GM18519 (cell line): ENCODE results near the gene CFAP61.

ENCODE experiments used
- ATAC-seq: cut with Tn5 transposase; IDR thresholded peaks from one replicate; pipeline ENCODE4 v1.9.1; 2021; ENCODE audit warnings: mild to moderate bottlenecking, moderate library complexity; ENCODE audit not compliant: unreplicated experiment, low FRiP score

The CFAP61 gene

DNA sequence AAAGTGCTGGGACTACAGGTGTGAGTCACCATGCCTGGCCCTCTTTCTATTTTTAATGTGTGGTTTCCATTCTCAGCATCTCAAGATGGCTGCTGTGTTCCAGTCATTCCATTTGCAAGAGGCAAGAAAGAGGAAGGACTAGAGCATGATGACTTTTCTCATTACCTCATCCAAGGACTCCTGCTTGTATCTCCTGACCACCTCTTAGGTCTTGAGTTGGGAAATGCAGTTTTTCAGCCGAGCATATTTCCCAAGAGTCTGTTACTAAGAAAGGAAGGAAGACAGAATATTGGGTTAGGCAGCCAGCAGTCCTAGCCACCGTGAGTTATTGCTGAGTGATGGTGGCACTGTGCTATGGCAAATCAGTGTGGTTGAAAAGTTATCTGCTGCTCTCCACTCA, 207.2 kb downstream of the CFAP61 start:
- ATAC-seq: no peak

DNA sequence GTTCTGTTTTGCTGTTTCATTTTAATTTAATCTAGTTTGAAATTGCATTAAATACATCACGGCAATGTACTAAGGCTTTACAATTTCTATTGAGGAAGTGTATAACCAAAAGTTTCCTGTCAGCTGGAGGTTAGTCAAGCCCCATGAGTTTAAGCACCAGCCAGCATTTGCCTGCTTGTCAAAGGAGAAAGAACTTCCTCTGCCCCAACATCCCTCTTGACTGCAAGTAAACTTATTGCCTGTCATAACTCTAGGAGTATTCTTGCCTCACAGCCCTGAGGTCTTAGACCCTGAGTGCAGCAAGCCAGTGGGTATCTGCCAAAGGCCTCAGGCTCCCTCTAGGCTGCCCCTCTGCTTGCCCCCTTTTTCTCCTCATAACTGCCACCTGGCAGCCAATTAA, 208.8 kb downstream of the CFAP61 start:
- no peak for ATAC-seq

DNA sequence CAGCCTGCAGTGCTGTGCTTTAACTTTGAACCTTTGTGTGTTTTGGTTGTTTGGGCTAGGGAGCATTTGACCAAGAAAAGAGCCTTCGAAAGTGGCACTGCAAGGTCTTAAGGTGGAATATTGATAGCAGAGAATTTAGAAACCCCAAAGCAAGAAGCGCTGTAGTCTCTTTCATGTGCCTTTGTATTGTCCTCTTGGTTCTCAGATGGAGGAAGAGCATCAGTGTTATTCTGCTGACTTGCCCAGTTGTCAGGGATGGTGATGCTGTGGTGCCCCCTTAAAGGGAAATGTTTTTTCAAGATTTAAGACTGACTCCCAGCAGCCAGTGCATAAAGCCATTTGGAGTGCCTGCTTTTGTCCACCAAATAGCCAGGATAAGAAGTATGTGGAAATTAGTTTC, 212.9 kb downstream of the CFAP61 start:
- ATAC-seq: no peak

DNA sequence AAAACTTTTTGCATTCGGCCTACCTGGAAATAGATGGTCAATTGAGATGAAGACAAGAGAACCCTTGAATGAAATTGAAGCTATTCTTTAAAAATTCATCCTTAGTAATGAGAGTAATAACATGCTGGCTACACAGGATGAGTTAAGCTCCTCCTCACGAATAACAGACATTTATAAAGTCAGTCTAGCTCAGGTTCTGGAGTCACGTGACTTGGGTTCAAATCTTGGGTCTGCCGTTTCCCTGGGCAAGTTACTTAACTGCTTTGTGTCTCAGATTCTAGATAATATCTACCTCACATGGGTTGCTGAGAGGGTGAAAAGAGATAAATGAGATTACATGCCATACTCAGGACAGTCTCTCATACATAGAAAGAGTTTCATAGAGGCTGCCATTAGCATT, 214.2 kb downstream of the CFAP61 start:
- ATAC-seq: no peak

DNA sequence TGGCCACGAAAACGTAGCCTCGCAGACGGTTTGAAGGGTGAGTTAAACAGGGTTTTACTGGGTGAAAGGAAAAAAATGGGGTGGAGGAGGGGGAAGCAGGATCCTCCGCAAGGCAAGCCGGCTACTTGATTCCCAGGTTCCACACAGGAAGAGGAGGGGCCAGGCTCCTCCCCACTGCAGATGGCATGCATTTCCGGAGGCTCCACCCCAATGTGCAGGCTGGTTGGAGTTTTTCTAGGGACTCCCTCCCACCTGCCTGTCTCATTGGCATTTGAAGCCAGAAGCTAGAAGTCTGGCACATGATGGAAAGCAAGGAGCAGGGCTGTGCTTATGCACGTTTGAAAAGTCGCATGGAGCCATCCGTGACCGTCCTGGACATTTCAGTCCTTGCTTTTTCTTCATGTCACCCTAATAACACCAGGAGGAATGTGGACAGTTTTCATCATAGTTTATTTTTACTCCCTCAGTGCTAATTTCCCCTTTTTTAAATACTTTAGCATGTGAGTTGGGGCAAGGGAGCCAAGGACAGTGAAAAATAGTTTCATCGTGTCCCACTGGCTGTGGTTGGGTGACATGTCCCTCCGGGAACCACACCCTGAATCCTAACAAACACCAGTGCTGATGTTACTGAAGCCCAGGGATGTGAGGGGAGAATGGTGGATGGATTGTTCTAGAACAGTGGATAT, 215.5 kb downstream of the CFAP61 start:
- no peak for ATAC-seq

DNA sequence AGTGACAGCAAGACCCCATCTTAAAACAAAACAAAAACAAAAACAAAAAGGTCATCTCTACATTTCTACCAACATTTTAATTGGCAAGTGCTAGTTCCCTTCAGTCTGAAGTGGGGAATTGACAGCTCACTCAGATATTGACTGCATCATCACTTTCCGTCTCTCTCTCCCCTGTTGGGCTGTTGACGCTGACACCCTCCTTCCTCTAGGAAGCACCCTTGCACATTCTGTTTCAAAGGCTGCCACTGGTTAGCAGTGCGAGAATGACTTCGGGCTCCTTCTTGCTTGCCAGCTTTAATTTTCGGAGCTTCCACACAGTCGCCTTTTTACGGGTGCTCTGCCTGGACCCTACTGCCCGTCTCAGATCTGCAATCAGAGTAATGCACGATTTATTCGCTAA, 218.9 kb downstream of the CFAP61 start:
- no peak for ATAC-seq

DNA sequence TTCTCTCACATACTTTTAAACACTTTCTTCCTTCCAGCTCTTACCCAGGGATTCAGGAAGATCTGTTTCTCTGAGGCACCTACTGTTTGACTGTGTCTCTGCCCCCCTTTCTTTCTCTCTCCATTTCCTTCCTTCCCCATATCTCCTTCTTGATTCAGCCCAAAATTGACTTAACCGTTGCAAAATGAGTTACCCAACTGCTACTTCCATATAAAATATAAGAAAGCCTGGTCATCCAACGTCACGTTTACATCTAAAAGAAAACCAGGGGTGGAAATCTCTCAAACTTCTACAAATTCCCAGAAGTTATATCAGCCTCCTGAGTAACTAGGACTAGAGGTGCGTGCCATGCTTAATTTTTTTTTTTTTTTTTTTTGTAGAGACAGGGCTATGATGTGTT, 220.4 kb downstream of the CFAP61 start:
- ATAC-seq: no peak

DNA sequence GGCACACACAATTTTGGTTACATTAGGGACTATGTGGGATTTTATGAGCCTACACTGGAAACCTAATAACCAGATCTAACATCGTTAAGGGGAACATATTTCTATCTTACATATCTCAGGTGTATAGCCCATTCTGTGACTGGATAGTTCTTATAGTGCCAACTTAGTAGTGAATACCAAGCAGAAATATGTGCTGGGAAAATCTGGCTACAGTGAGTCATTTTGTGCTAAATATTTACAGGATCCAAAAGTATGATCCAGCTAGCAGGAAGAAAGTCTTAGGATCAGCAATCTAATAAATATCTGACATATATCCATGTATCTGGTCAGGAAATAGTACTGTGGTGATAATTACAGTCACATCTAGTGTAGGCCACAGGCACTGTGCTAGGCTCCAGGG, 221.0 kb downstream of the CFAP61 start:
- ATAC-seq: no peak

DNA sequence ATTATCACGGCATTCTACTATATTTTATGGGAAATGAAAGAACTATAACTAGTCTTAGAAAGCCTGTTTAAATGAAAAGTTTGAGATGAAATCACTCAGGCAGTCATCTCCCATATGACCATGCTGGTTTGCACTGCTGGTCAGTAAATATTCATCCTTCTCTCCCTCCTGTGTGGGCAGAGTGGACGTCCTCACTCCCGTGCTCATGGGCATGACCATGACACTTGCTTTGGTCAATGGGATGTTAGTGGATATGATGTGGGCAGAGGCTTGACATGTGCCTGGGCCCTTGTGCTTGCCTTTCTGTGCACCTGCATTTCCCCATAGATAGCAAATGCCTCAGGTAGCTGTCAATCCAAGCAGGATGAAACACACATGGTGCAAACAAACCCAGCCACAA, 222.5 kb downstream of the CFAP61 start:
- no peak for ATAC-seq

DNA sequence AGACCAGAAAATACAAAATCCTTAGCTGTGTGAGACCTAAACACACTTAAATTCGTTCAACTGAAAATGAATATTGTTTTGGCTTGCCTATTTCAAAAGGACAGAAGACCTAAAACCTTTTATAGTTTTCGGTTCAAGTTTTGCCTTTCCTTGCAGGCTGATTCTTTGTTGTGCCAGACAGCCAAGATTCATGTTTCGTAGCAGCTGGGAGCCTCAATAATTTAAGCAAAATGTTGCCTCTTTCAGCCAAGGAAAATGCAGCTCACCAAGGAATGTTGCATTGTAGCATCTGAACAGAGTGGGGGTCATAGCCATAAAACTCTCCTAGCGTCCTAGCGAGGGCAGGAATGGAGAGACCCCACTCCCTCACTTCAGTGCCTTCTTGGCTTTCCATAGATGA, 223.3 kb downstream of the CFAP61 start:
- ATAC-seq: no peak

DNA sequence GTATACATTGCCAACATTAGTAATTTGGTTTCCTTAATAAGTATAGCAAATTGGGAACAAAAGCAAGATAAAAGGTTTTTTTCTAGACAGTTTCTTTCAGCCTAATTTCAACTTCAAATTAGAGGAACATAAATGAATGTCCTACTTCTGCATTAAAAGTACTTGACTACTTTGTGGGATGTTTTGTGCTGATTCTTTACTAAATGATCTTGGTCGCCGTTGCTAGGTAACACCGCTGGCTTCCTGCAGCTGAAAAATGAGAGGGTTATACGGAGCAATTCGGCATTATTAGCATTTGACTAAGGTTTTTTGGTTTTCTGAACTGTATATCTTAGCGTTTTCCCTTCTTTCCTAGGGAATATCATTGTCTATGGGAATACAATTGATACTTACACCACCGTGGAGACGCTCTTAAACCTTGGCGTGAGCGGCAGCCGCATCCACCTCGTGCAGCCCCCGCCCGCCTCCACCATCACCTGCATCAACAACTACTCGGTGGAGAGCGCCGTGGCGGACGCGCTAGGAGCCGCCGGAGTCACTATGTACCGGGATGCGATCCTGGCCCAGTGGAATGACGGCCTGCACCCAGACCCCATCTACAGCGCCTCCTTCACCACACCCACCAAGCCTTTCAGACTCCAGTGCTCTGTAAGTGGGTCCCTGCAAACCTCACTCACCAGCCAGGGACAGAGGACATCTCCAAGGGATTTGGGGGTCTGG, 224.6 kb downstream of the CFAP61 start:
- ATAC-seq: no peak

DNA sequence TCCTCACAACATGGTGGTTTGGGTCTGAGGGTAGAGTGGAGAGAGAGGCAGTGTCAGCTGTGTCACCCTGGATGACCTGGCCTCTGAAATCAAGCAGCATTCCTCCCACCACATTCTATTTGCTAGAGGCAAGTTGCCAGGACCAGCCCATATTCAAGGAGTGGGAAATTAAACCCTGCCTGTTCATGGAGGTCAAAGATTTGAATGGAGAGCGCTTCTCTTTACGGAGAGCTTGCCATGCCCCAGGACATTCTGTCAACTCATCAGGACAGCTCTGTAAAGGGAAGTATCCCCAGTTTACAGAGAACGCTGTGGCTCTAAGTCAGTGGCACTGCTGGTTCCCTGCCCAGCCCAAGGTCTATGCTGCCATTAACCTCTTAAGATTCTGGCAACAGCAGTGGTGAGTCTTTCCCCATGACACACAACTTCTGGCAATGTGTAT, 225.6 kb downstream of the CFAP61 start:
- no peak for ATAC-seq

DNA sequence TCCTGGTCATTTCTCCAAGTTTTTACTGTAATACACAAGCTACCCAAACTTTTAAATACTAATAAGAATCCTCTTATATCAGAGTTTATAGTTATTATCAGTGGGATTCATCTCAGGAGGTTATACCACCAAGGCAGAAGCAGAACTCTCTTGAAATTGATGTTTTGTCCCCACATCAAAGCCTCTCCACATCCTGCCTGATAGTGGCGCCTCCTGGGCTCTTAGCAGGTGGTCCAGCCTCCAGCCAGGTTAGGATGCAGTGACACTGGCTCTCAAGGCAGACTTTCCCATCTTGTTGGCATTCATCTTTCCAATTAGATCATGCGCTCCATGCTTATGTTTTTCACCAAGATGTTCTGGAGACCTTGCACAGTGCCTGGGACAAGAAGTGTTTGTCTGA, 233.7 kb downstream of the CFAP61 start:
- ATAC-seq: no peak

DNA sequence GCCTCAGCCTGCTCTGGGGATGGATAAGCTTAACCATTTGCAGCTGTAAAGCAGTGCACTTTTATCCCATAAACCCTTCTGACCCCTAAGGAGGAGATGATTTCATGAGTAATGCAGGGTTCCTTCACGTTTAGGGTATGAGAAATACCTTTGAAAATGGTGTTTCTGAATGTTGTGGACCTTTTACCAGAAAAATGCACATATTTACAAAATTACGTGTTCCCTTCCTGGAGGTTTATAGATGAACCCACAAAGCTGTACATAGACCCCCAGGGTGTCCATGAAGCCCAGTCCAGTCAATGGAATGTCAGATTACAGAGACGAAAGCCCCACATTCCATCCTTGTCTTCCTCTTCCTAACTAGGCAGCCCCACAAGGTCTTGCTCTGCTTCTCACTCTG, 237.0 kb downstream of the CFAP61 start:
- ATAC-seq: no peak

DNA sequence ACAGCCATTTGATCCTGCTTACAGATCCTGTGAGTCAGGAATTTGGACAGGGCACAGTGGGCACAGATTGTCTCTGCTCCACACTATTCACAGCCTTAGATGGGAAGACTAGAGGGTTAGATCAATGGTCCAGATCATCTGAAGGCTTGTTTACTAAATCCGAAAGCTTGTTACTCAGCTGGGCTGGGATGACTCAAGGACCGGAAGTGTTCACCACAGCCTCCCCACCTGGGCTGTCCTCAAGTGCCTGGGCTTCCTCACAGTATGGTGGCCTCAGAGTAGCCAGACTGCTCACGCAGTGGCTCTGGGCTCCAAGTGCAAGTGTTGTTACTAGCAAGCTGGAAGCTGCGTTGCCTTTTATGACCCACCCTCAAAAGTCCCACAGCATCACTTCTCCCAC, 240.1 kb downstream of the CFAP61 start:
- ATAC-seq: no peak

DNA sequence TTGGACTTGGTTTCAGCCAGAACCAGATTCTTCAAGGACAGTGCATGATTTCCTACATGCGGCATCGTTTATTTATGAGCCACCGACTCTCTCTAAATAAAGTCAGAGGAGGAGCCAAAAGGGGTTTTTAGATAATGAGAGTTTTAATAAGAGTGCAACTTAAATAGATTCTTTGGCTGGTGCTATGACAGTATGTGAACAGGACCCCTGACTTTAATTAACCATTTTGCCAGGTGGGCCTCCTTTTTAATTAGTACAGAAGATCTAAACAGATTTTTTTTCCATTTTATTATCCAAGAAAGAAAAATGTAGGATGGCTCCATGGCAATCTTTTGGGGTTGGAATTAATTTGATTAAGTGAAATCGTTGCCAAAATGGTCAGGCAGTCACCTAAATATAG, 240.8 kb downstream of the CFAP61 start:
- no peak for ATAC-seq

DNA sequence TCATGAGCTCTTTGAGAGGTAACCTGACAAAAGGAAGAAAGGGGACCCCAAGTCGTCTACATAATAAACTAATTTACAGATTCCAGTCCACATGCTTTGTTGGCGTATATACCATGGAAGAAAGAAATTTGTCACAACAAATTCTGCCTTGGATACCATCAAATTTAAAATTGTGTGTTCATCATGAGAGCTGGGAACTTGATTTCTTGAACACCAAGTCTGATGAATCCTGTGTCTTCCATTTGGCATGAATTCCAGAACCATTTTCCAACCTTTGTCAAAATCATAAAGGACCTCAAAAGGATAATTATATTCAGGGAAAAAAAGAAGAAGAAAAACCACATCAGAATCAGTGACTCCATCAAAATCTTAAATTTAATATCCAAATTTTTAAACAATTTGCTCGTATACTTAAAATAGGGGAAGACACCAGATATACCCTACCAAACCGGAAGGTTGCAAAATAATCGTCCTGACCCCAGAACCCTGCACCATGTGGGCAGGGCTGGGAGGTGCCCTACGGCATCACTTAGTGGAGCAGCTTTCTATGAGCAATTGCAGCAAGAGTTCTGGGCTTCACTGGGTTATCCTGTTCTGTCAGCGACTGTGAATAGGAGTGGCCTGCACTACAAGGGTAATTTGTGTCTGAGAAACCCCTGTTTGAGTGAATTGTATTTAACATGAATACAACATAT, 241.5 kb downstream of the CFAP61 start:
- ATAC-seq: no peak

DNA sequence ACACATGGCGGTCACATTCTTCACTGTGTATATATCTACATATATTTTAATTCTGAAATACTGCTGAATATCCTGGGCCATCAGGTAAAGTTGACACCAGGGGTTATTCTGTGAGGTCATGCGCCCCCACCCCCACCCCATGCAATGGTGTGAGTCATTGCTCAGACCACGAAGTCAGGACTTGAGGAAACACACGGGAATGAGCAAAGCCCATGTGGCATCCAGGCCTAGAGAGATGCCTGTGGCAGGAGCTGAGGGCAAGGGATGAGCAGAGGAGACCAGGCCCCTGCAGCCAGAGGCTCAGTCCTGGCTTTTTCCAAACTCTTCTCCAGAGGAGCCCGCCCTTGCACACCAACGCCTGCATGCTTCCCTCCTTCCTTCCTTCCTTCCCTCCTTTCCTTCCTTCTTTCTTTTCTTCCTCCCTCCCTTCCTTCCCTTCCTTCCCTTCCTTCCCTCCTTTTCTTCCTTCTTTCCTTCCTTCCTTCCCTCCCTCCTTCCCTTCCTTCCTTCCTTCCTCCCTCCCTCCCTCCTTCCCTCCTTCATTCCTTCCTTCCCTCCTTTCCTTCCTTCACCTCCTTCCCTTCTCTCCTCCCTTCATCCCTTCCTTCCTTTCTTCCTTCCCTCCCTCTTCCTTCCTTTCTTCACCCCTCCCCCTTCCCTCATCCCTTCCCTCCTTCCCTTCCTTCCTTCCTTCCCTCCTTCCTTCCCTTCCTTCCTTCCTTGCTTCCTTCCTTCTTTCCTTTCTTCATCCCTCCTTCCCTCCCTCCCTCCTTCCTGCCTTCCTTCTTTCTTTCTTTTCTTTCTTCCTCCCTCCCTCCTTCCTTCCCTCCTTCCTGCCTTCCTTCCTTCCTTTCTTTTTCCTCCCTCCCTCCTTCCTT, 243.5 kb downstream of the CFAP61 start:
- ATAC-seq: no peak

DNA sequence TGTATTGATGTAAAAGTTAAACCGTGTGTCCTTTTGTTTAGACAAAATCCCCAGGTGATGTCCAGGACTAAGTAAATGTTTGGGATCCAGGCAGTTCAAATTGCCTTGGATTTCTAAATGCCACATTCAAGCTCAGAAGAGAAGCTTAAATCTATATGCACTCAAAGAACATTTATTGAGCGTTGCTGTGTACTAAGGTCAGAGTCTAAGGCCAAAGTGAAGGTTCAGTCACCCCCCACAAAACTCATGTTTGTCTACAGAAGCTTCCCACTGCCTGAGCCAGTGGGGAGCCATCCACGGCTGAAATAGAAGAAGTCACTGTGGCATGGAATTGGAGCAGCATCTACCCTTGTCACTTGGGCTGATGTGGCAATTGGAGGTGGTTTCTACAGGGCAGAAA, 244.8 kb downstream of the CFAP61 start:
- ATAC-seq: no peak

DNA sequence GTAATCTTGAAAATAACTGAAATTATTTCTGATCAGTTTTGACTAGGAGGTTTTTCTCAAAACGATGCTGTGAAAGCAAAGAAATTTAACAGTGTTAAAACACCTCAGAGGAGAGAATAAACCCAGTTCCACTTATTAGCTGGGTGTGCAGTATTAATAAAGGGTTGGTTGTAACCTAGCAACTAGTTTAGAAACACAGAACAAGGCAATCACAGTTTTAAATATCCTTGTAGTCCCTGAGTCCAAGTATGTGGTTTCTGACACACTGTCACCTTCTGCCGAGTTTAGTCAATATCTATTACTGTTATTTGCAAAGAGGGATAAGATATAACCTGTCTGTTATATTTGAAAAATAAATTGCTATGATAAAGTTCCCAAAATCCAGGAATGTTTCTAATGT, 245.4 kb downstream of the CFAP61 start:
- no peak for ATAC-seq

DNA sequence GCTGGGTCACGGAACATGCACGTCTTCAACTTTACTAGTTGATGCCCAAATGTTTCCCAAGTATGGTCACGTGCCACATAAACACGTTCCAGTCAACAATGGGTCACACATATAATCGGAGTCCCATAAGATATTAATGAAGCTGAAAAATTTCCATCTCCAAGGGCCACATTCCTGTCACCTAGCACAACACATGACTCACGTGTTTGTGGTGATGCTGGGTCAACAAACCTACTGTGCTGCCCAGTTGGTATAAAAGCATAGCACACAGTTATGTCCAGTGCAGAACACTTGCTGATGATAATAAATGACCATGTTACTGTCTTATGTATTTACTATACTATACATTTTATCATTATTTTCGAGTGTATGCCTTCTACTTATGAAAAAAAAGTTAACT, 247.6 kb downstream of the CFAP61 start:
- no peak for ATAC-seq
